Kidney (tissue), 14 donors: ENCODE data around the gene YIF1A. TPM values are rescaled to one million over a fixed set of nuclear protein-coding genes. Genes with fewer than 3 reads are reported as not detected.

Experiments used
- DNase-seq, 5 donors: peaks; one replicate each; pipeline ENCODE4 v3.0.0-alpha.2; 2013 to 2020
- FAIRE-seq: peaks from 2 replicates; lab custom pipeline; 2012; peaks lifted over from hg19 to GRCh38; lab: Jason Lieb, UNC
- H3K27ac ChIP-seq, 2 donors: one replicate each; pipeline ENCODE4 v1.7.0; 2013; ENCODE audit warnings: low read depth in 2 of 2, low read length in 2 of 2, inconsistent platforms in 1 of 2
- H3K27me3 ChIP-seq: one replicate; pipeline ENCODE4 v1.7.1; 2013; ENCODE audit warnings: low read length, inconsistent platforms; ENCODE audit not compliant: control insufficient read depth, insufficient read depth
- H3K36me3 ChIP-seq, 3 donors: one replicate each; pipeline versions ENCODE4 v1.7.0 to v1.7.1; 2013; ENCODE audit warnings: low read length in 3 of 3, control low read depth in 1 of 3, inconsistent platforms in 1 of 3; ENCODE audit not compliant: insufficient read depth in 3 of 3, control insufficient read depth in 2 of 3
- H3K4me1 ChIP-seq, 3 donors: one replicate each; pipeline versions ENCODE4 v1.7.0 to v1.7.1; 2013; ENCODE audit warnings: low read length in 3 of 3, inconsistent platforms in 1 of 3, low read depth in 1 of 3; ENCODE audit not compliant: control insufficient read depth in 2 of 3, insufficient read depth in 2 of 3
- H3K4me3 ChIP-seq, 3 donors: one replicate each; pipeline versions ENCODE4 v1.7.0 to v1.8.1; 2013; ENCODE audit warnings: low read length in 3 of 3, control low read depth in 1 of 3, inconsistent platforms in 1 of 3
- H3K9ac ChIP-seq, 3 donors: one replicate each; pipeline versions ENCODE4 v1.7.0 to v1.7.1; 2013; ENCODE audit warnings: low read length in 3 of 3, control low read depth in 1 of 3, inconsistent platforms in 1 of 3
- H3K9me3 ChIP-seq, 3 donors: one replicate each; pipeline versions ENCODE4 v1.7.0 to v1.7.1; 2013; ENCODE audit warnings: low read length in 3 of 3, control low read depth in 1 of 3, inconsistent platforms in 1 of 3; ENCODE audit not compliant: control insufficient read depth in 2 of 3, insufficient read depth in 1 of 3
- intact Hi-C: fragments of 100-400 bp; cut with DNase I; formaldehyde crosslinking; loops from one replicate; pipeline ENCODE4 v1.11.1; 2022
- polyA plus RNA-seq: library from polyadenylated mRNA; stranded (reverse); fragments of 350-450 nt; fragmentation: Illumina TruSeq; extraction: RNeasy Lipid Tissue Mini Kit (QIAGEN cat#74804); gene quantifications from one replicate; pipeline ENCODE4 v1.2.3, GENCODE V29; 2014; ENCODE audit warnings: low read depth, low replicate concordance; ENCODE audit not compliant: insufficient read depth
- total RNA-seq: library from RNA; stranded (reverse); fragmentation: NEBNext Ultra II Directional; extraction: Animal tissue kit (Norgen Biotek cat#: 25700); gene quantifications from one replicate; pipeline ENCODE4 v1.2.1, GENCODE V29; 2021
- TF ChIP-seq, protein P1 (sequence below): IDR thresholded peaks from 3 replicates; pipeline ENCODE4 v1.5.1; 2012; ENCODE audit warnings: mild to moderate bottlenecking, moderate library complexity, borderline replicate concordance; ENCODE audit not compliant: insufficient read depth; ENCODE audit errors: extremely low read depth
- donor health status: control.
- donor health status: control.
- donor health status: control.
- donor health status: control.
- donor health status: control.
- donor health status: DM: yes; HTN: yes; CAD: no.
- donor health status: Normal renal cell carcinoma (clear cell type).

Gene YIF1A
- total and polyA plus RNA-seq, 2 donors from 2014 or later = 92.1 to 115 TPM

DNA sequence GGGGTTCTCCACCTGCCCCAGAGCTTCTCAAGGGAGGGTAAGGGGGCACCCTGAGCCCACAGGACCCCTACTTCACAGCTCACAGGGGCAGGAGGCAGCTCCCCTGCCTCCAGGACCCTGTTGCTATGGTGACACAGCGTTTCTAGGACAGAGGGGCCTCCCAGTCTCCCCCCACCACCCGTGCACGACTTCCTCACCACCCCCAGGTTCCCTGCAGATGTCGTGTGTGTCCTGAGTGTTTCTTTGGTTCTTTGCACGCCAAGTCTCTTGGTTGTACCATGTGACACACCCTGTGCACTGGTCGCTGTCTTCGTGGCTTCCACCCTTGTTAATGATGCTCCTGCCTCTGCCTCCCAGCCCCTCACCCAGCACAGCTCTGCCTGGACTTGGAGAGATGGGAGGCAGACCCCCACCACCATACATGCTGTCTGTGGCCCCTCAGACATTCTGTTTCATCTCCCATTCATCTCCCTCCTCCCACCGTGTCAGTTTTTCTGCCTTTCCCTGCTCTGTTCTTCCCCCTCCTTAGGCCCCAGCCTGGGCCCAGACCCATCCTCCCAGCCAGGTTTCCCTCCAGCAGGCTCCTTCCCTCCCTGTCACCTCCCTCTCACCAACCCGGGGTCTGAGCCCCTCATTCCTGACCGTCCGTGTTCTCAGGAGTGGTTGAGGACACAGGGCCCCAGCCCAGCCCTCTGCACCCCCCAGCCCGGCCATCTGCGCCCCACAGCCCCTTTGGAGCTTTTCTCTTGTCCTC, 45.0 kb downstream of the YIF1A start:
- Histone ChIP-seq H3K4me1 (no peaks in the 10 kb centered on the region), H3K27me3 (no peaks in the 10 kb centered on the region), H3K9ac (no peak overlapping the region), H3K36me3 (peaks cover 0 to 8% (median 5%) of the 10 kb centered on the region in 3 donors), H3K4me3 (no peak overlapping the region), H3K27ac (no peak overlapping the region), H3K9me3 (no peaks in the 10 kb centered on the region)
- TF ChIP-seq, protein P1, sequence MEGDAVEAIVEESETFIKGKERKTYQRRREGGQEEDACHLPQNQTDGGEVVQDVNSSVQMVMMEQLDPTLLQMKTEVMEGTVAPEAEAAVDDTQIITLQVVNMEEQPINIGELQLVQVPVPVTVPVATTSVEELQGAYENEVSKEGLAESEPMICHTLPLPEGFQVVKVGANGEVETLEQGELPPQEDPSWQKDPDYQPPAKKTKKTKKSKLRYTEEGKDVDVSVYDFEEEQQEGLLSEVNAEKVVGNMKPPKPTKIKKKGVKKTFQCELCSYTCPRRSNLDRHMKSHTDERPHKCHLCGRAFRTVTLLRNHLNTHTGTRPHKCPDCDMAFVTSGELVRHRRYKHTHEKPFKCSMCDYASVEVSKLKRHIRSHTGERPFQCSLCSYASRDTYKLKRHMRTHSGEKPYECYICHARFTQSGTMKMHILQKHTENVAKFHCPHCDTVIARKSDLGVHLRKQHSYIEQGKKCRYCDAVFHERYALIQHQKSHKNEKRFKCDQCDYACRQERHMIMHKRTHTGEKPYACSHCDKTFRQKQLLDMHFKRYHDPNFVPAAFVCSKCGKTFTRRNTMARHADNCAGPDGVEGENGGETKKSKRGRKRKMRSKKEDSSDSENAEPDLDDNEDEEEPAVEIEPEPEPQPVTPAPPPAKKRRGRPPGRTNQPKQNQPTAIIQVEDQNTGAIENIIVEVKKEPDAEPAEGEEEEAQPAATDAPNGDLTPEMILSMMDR = no peak
- FAIRE-seq (no peak), DNase-seq (no peak)
- intact Hi-C loops = no loop called here

DNA sequence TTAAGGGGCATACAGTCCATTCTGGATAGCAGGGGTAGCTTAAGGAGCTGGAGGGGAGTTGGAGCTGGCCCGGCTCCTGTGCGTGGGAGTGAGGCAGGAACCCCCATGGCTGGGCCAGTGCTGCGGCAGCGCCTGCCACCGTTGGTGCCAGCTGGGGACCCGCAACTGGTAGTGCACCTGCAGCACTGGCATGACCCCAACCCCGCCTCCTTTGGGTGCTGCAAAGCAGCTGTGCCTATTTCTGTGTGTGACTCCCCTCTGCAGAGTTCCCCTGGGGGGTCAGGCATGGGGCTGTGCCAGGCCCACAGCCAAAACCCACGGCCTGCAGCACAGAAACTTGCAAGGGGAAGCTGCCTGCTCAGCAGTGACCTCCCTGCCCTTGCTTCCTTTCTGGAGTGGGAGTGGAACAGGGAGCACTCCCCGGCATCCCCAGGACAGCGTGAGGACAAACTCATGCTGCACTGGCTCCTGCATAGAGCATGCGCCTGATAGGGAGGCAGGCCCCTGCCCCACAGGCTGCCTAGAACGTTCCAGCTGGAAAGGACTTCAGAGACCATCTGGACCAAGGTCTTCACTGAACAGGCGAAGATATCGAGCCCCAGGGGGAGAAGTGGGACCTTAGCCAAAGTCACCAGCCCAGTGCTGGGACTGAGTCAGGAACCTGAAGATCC, 46.7 kb downstream of the YIF1A start:
- intact Hi-C loops = no loop called here
- H3K27ac ChIP-seq = no peak overlapping the region
- DNase-seq (no peak), FAIRE-seq (no peak)
- peaks cover 0 to 8% (median 8%) of the 10 kb centered on the region in 3 donors for H3K36me3 ChIP-seq
- no peaks in the 10 kb centered on the region for H3K9me3 ChIP-seq
- no peak overlapping the region for H3K4me3 ChIP-seq
- no peaks in the 10 kb centered on the region for H3K27me3 ChIP-seq
- H3K4me1 ChIP-seq = no peaks in the 10 kb centered on the region
- TF ChIP-seq, protein P1 = no peak
- H3K9ac ChIP-seq = no peak overlapping the region

GRCh38 chr11:66240781-66241136, 48.2 kb downstream of the YIF1A start:
- no peaks in the 10 kb centered on the region for H3K9me3 ChIP-seq
- H3K27me3 ChIP-seq = no peaks in the 10 kb centered on the region
- peaks cover 0 to 12% (median 10%) of the 10 kb centered on the region in 3 donors for H3K36me3 ChIP-seq
- H3K4me1 ChIP-seq = no peaks in the 10 kb centered on the region
- no peak for FAIRE-seq
- H3K4me3 ChIP-seq = no peak overlapping the region
- DNase-seq = no peak
- no peak overlapping the region for H3K9ac ChIP-seq
- TF ChIP-seq, protein P1 = no peak
- intact Hi-C loops = no loop called here
- no peak overlapping the region for H3K27ac ChIP-seq
